Measurements from ENCODE around the gene ATPAF2.

The ATPAF2 gene

DNA sequence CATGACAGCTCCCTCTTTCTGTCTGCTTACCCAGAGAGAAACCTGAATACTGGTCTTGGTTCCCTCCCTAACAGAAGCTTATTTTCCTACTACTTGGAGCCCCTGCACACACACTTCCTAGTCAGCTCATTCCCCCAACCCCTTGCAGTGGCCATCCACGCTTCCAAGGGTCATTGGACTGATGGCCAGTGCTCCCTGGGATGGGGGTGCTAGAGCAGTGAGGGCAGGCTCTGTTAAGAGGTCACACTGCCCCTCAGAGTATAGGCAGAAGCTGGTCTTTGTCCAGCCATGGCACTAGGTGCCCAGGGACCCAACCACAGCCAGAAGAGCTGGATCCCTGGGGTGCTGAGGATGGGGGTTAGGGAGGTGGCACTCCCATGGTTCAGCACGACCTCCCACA is 53.8 kb downstream of the ATPAF2 start:
- TF ChIP-seq ZFX (IDR thresholded peaks at IDR 0.05; ENCODE audit: borderline replicate concordance): no peak

DNA sequence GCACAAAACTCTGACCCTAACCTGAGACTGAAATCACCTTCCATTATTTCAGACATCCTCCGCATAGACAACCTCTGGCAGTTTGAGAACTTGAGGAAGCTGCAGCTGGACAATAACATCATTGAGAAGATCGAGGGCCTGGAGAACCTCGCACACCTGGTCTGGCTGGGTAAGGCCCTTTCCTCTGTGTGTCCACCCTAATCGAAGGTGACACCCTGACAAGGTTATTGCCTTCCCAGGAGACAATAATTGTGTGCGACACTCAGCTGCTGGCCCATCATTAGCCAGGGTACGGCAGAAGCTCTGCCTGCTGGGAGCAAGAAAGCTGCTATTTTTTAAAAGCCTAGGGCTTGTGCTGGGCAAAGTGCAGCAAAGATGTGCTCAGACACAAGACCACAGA is 55.2 kb downstream of the ATPAF2 start:
- peak overlapping the region; percentile 81 for H3K27ac ChIP-seq
- TF ChIP-seq, protein P1, sequence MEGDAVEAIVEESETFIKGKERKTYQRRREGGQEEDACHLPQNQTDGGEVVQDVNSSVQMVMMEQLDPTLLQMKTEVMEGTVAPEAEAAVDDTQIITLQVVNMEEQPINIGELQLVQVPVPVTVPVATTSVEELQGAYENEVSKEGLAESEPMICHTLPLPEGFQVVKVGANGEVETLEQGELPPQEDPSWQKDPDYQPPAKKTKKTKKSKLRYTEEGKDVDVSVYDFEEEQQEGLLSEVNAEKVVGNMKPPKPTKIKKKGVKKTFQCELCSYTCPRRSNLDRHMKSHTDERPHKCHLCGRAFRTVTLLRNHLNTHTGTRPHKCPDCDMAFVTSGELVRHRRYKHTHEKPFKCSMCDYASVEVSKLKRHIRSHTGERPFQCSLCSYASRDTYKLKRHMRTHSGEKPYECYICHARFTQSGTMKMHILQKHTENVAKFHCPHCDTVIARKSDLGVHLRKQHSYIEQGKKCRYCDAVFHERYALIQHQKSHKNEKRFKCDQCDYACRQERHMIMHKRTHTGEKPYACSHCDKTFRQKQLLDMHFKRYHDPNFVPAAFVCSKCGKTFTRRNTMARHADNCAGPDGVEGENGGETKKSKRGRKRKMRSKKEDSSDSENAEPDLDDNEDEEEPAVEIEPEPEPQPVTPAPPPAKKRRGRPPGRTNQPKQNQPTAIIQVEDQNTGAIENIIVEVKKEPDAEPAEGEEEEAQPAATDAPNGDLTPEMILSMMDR (IDR thresholded peaks at IDR 0.05): no peak
- TF ChIP-seq ZFX (IDR thresholded peaks at IDR 0.05; ENCODE audit: borderline replicate concordance): no peak

More for the DNA sequence above, 53.8 kb downstream of the ATPAF2 start:
- H3K27ac ChIP-seq: no peak overlapping the region

DNA sequence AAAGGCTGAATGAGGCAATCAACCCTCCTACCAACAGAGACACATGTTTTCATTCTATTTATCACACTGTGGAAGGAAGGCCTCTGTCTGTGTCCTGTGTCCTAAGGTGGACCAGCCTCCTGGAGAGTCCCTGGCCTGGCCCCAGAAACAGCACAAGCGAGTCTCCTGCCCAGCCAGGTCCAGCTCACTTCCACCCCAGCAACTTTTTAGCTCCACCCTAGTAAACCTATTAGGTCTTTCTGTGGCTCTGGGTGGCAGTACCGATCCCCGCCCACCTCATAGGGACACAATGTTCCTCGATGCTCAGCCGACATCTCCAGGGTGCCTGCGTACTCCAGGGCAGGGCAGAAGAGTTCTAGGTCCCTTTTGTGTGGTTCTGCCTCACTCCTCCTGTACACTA is 55.6 kb downstream of the ATPAF2 start:
- TF ChIP-seq ZFX (IDR thresholded peaks at IDR 0.05; ENCODE audit: borderline replicate concordance): no peak
- TF ChIP-seq, protein P1 (IDR thresholded peaks at IDR 0.05): no peak
- H3K27ac ChIP-seq: peak overlapping the region; percentile 81

DNA sequence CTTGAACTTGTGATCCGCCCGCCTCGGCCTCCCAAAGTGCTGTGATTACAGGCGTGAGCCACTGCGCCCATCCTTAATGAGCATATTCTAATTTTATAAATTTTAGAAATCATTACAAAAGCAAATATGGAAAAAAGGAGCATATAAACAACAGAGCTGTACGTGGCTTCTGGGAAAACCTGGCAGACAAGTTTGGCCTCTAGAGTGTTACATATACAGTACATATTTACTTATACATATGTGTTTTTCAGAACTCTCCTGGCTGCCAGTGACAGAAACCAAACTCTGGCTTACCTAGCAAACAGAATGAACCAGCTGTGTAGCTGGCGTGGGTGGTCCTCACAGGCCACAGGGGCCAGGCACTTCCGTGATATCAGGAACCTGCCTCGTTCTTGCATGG is 56.2 kb downstream of the ATPAF2 start:
- peak overlapping the region; percentile 81 for H3K27ac ChIP-seq

DNA sequence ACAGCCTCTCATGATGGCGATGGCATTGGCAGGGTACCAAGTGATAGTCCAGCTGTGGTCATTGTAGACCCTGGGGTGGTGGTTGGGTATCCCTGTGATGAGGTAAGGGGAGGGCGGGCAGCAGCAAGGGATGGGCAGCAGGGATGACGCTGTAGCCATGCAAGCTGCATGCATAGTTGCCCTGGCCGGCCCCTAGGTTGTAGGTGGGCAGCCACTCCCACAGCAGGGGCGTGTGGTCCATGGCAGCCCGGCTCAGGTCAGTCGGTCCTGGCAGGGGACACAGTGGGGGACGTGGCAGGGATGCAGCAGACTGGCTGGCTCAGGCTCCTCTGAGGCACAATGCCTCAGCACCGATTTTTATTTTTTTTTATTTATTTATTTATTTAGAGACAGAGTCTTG is 57.6 kb downstream of the ATPAF2 start:
- TF ChIP-seq ZFX (IDR thresholded peaks at IDR 0.05; ENCODE audit: borderline replicate concordance): no peak
- TF ChIP-seq, protein P1 (IDR thresholded peaks at IDR 0.05): no peak
- H3K27ac ChIP-seq: no peak overlapping the region

More for the DNA sequence above, 56.2 kb downstream of the ATPAF2 start:
- TF ChIP-seq, protein P1 (IDR thresholded peaks at IDR 0.05): no peak
- no peak for TF ChIP-seq ZFX (IDR thresholded peaks at IDR 0.05; ENCODE audit: borderline replicate concordance)

DNA sequence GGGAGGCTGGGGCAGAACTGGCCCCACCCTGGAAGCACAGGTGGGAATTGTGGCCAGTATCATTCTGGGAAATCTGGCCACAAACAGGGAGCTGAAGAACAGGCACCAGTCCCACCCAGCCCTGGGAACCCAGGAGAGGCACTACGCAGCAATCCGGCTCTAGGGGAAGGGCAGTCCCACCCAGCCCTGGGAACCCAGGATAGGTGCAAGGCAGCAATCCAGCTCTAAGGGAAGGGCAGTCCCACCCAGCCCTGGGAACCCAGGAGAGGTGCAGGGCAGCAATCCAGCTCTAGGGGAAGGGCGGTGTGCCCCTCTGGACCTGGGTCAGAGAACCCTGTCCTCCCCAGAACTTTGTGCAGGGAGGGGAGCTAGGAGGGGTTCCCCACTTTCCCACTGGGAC is 59.2 kb downstream of the ATPAF2 start:
- no peak overlapping the region for H3K27ac ChIP-seq
- no peak for TF ChIP-seq ZFX (IDR thresholded peaks at IDR 0.05; ENCODE audit: borderline replicate concordance)
- TF ChIP-seq, protein P1 (IDR thresholded peaks at IDR 0.05): no peak

DNA sequence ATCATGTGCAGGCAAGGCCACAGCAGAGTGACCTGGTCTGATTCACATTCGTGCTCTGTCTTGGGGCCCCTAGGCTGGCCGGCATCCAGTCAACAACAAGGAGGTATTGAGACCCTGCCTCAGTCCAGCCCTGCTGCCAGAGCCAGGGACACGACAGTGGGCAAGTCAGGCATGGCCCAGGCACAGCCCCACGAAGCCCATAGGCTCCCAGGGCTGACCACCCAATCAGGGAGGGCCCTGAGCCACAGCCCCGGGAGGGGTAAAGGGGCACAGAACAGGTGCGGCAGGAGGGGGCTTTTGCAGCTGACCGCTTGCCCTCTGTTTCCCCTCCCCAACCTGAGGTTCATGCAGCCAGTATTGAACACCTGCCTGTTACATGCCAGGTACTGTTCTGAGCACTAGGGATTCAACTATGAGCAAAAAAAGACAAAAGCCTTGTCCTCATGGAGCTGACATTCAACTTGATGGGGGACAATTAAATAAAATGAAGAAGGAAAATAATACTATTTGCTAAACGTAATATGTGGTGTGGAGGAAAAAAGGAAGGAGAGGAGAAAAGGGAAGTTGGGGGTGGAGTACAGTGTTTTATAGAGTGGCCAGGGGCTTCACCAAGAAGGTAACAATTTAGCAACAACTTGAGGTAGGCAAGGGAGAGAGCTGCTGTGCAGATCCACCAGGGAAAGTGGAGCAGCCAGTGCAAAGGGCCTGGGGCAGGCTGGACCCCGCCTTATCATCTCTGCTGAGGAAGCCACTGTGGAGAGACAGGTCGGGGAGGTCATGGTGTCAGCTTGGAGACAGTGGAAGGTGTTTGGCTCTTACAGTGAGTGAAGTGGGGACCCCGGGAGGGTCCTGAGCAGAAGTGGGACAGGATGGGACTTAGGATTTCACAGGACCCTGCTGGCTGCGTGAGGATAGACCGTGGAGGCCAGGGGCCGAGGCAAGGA is 60.2 kb downstream of the ATPAF2 start:
- TF ChIP-seq, protein P1 (IDR thresholded peaks at IDR 0.05): no peak
- TF ChIP-seq ZFX (IDR thresholded peaks at IDR 0.05; ENCODE audit: borderline replicate concordance): no peak
- no peak overlapping the region for H3K27ac ChIP-seq
